ENCODE data around the gene PDGFRB.

The PDGFRB gene

GRCh38 chr5:150144246-150144801 is 11.3 kb downstream of the PDGFRB start:
- no peak for DNase-seq (ENCODE audit: low read depth)

GRCh38 chr5:150143350-150144245 is 12.0 kb downstream of the PDGFRB start:
- DNase-seq (ENCODE audit: low read depth): no peak

DNA sequence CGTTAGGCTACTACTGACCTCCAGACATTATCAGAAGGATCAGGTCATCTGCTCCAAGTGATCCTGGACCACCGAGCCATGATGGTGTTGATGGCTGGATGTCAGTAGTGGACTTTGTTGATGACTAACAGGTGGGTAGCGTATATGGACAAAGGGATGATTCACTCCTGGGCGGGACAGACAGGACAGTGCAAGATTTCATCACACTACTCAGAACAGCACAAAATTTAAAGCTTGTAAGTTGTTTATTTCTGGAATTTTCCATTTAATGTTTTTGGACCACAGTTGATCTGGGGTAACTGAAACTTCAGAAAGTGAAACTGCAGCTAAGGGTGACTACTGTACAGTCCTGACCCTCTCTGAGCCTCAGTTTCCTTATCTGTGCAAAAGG is 12.7 kb downstream of the PDGFRB start:
- DNase-seq (ENCODE audit: low read depth): no peak

GRCh38 chr5:150142185-150142958 is 13.3 kb downstream of the PDGFRB start:
- DNase-seq (ENCODE audit: low read depth): no peak

- DNase-seq (ENCODE audit: low read depth): no peak
Observed at GRCh38 chr5:150141544-150142184, 14.0 kb downstream of the PDGFRB start.

DNA sequence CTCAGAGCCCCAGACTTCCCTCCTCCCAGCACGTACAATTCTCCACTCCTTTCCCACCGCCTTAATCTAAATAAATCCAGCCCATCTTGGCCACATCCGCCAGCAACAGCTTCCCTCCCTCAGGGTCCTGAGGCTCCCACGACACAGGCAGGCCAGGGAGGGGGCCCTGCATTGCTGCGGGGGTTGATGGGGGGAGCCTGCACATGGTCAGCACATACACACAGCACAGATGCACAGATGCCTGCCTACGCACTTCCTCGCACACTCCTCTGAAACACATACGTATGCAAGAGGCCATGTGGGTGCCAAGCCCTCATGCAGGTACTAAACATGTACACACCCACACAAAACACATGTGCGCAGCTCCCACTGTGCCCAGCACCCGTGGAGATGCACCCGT is 14.8 kb downstream of the PDGFRB start:
- no peak for DNase-seq (ENCODE audit: low read depth)

DNA sequence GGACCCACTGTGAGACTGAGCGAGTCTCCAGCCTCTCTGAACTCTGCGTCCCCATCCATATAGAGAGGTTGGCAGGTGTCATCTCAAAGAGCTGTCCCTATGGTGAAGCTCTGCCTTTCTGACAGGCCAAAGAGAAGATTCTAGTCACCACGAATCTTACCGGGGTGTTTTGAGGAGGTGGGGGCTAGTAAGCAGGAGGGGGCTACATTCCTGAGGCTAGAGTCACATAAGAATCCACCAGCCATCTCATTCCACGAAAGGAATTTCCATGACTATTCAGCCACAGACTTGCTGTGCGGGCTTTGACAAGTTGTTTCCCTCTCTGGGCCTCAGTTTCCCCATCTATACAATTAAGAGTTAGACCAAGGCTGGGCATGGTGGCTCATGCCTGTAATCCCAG is 16.3 kb downstream of the PDGFRB start:
- no peak for DNase-seq (ENCODE audit: low read depth)

DNA sequence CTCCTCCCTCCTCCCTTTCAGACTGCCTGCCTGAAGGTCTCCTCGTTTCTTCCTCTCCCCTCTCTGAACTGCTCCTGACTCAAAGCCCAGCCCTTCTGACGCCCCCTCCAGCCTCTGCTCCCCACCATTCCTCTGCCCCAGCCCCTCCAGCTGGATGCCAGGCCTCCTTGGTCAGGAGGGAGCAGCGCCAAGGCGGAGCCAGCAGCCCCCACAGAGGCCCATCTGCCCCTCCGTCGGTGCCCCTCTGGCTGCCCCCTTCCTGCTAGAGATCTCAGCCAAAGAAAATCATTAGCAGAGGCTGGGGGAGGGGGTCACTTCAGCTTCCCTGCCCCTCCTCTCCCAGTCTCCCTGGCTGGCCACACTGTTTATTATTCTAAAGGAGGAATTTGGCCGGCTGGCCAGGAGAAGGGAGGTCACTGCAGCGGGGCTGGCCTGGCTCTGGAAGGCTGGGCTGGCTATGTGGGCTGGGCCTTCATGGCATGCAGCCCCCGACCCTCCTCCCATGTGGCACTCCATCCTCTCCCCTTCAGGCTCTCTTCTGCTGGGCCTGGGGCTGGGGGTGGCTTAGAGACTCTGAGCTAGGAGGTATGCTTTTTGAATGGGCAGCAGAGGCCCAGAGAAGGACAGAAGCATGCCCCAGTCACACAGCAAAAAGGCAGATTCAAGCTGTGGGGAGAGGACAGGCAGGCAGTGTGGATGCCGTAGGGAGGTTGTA is 16.9 kb downstream of the PDGFRB start:
- no peak for DNase-seq (ENCODE audit: low read depth)

GRCh38 chr5:150137997-150138396 is 17.6 kb downstream of the PDGFRB start:
- DNase-seq (ENCODE audit: low read depth): no peak

DNA sequence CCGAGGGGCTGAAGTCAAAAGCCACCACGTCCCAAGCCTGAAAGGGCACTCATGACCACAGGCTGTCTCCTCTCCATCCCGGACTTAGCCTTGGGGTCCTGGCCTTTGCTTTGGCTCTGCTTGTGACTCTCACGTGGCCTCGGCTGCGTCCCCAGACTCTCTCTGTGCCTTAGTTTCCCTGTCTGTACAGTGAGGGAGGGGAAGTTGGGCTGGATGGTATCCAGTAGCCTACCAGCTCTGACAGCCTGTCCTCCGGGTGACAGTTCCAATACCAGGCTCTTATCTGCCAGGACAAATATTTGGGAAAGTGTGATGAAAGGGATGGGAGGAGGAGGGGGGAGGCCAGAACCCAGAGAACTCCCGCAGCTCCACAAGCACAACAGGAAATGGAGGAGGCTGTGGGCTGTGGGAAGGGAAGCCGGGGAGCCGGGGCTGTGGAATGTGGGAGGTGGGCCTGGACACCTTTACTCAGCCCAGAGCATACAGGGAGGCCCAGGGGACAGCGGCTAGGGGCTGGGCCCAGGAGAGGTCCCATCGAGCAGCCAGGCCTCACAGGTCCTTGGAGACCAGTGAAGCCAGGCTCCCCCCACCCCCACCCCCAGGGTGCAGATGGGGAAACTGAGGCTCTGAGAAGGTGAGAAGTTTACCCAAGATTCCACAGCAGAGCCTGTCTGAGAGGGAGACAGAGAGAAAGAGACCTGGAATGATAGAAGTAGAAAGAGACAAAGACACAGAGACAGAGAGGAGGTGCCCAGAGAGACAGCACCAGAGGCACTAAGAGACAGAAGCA is 18.3 kb downstream of the PDGFRB start:
- DNase-seq (ENCODE audit: low read depth): no peak

DNA sequence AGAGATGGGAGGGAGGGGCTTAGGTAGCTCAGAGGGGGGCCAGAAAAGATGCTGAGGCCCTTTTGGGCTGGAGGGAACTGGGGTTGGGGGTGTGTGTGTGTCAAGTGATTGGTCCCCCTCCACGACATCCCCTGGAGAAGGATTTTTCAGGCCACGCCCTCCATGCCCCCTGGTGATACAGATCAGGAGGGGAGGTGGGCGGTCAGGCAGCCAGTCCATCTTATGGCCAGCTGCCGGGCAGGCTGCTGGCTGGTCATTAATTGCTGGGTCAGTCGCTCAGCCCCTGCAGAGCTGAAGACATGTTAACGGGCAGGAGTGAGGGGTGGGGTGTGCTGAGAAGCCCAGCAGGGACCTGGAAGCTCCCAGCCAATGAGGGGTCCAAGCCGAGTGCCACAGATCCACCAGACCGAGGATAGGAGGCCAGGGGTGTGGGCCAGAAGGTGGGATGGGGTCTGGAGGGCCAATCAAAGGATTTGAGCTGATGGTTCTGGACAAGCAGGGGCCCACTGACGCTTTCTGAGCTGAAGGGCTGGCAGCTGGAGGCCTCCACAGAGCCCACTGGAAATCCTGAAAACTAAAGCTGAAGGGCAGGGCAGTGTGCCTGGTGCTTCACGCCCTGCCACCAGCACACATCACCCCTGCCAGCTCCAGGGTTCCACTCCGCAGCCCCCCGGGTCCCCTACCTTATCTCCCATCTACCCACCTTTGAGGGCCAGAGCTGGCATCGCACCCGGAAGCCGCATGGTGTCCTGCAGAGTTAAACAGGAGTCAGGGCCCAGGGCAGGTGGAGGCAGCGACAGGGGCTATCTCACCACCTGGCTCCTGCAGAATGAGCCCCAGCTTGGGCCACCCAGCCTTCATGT is 19.1 kb downstream of the PDGFRB start:
- DNase-seq (ENCODE audit: low read depth): no peak

DNA sequence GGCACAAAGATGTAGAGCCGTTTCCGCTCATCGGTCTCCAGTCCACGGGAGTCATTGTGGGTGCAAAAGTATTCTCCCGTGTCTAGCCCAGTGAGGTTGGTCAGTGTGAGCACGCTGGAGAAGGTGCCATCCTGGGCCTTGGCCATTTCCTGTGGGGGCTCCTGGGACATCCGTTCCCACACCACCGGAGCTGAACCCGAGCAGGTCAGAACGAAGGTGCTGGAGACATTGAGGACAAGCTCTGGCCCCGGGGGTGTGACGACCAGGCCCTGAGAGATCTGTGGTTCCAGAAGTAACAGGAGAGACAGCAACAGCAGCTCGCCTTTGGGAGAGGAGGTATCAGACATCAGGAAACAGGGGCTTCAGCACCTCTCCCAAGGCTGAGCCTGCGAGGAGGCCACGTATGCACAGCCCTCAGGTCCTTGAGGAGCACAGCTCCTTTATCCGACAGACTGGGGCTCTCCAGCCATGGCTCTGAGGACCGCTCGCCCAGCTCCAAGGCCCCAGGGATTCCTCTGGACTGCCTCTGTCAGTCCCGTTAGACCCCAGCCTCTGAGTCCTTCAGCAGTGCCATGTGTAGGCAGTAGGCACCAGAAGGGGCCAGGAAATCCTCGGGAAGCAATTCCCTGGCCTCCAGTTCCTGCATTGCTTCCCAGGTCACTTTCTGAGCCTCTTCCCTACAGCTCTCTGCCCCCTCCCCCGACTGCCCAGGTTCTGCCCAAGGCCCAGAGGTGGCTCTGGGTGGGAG is 19.9 kb downstream of the PDGFRB start:
- DNase-seq (ENCODE audit: low read depth): no peak

DNA sequence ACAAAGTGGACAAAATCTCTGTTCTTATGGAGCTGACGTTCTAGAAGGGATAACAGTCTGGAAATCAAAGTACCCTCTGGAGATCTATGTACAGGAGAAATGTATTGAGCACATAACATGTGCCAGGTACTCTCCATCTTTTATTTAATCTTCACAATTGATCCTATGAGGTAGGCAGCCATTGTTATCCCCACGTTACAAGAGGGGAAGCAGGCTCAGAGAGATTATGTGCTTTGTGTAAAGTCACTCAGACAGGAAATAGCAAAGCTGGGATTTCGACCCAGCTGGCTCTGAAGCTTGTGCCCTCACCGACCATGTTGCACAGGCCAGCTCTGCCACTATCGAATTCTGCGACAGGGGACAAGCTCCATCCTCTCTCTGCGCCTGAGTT is 21.5 kb downstream of the PDGFRB start:
- DNase-seq (ENCODE audit: low read depth): no peak

GRCh38 chr5:150133581-150134197 is 22.0 kb downstream of the PDGFRB start:
- no peak for DNase-seq (ENCODE audit: low read depth)

DNA sequence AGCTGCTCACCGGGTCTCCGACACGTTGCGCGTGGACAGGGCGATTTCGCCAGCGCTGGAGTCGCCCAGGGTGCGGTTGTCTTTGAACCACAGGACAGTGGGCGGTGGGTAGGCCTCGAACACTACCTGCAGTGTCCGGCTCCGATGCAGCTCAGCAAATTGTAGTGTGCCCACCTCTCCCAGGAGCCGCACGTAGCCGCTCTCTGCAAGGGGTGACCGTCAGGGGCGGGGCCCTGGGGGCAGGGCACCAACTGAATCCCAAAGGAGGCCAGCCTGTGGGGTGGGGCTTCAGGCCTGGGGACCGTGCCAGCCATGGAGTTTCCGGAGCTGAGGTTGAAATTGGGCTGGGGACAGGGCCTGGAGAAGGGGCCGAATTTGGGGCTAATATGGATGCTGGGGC is 22.9 kb downstream of the PDGFRB start:
- DNase-seq (ENCODE audit: low read depth): no peak

GRCh38 chr5:150131978-150132694 is 23.5 kb downstream of the PDGFRB start:
- no peak for DNase-seq (ENCODE audit: low read depth)

DNA sequence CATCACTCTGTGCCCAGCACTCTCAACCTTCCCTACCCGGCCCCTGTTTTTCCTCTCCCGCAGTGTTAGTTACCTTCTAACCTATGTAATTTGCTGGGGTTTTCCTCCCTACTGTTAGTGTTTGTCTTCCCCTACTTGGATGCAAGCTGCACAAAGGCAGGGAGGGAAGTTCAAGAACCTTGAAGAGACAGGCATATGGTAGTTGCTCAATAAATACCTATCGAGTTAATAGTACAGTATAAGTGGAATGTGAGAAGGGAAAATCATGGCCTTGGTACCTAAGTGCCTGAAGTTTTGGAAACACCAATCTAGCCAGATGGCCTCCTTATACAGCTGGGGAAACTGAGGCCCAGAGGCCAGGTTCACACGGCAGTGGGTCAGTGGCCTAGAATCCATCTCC is 24.2 kb downstream of the PDGFRB start:
- no peak for DNase-seq (ENCODE audit: low read depth)

GRCh38 chr5:150130493-150130922 is 25.1 kb downstream of the PDGFRB start:
- no peak for DNase-seq (ENCODE audit: low read depth)

All from activated T-cell treated with anti-CD3 and anti-CD28 coated beads for 48 hours (primary cell).